Lower lobe of right lung (tissue), 2 donors: Measurements from ENCODE around the gene B4GALNT2. TPM values are rescaled to one million over a fixed set of nuclear protein-coding genes. Genes with fewer than 3 reads are reported as not detected.
A peak's percentile ranks its signal among the peaks of the same experiment; 100 is the strongest.

ENCODE experiments used
- ATAC-seq, 2 donors: fragments of 200-7000 bp; cut with Tn5 transposase; one replicate each; pipeline ENCODE4 v1.9.1; 2020 to 2022; ENCODE audit warnings: mild to moderate bottlenecking in 2 of 2, moderate library complexity in 2 of 2
- DNase-seq: peaks from one replicate; pipeline ENCODE4 v3.0.0-alpha.2; 2020
- H3K27ac ChIP-seq: fragments of 200-600 bp; one replicate; pipeline ENCODE4 v1.8.0; 2022
- H3K27me3 ChIP-seq: fragments of 200-600 bp; one replicate; pipeline ENCODE4 v1.8.0; 2022; ENCODE audit warnings: low read depth
- H3K36me3 ChIP-seq: fragments of 200-600 bp; one replicate; pipeline ENCODE4 v1.8.0; 2022; ENCODE audit warnings: mild to moderate bottlenecking
- H3K4me1 ChIP-seq: fragments of 200-600 bp; one replicate; pipeline ENCODE4 v1.8.0; 2022
- H3K4me3 ChIP-seq: fragments of 200-600 bp; one replicate; pipeline ENCODE4 v1.8.0; 2022; ENCODE audit warnings: mild to moderate bottlenecking
- H3K9me3 ChIP-seq: fragments of 200-600 bp; one replicate; pipeline ENCODE4 v1.8.0; 2022
- intact Hi-C: fragments of 100-400 bp; cut with DNase I; formaldehyde crosslinking; loops from one replicate; pipeline ENCODE4 v1.11.0; 2022
- total RNA-seq: library from RNA; stranded (reverse); fragmentation: NEBNext Ultra II Directional; extraction: Animal tissue kit (Norgen Biotek cat#: 25700); gene quantifications from one replicate; pipeline ENCODE4 v1.2.1, GENCODE V29; 2021
- TF ChIP-seq, protein P1 (sequence below): fragments of 200-600 bp; IDR thresholded peaks from one replicate; pipeline ENCODE4 v1.8.0; 2022; ENCODE audit warnings: antibody characterized with exemption, mild to moderate bottlenecking
- donor health status: DM: no; HTN: yes; CAD: no; lungs with severe emphysema.

The B4GALNT2 gene
- total RNA-seq, 1 donor from 2014 or later = 0.15 TPM

DNA sequence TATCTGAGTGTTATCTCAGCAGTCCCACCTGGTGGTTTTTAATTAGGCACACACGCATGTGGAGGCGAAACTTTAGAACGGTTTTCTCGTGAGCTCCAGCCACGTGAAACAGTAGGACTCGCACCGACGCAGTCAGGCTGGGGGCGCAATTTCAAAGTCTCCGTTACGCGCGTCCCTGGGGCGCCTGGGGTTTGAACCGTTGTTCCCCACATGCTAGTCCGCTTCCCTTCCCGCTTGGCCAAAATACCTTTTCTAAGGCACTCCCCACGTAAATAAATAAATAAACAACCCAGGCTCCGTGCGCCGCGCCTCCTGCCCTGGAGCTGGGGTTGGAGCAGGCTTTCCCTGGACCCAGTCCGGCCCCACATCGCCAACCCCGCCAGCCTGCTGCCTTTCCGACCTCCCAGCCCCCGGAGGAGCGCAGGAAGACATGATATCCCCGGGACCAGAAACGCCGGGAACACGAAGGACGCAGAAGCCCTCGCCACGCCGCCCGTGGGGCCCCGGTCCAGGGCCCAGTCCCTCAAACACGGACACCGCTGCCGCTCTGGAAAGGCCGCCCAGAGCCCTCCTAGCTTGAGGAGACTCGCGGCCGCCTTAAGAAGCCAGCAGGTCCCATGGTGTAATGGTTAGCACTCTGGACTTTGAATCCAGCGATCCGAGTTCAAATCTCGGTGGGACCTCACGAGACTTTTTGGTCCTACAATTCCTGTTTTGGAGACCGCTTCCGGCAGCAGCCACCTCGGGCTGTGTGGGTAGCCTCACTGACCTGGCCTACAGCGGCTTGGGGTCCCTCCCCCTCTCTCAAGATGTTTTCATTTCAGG lies 59.6 kb downstream of the B4GALNT2 start:
- Histone ChIP-seq H3K4me1 (peaks cover 9% of the 10 kb centered on the region), H3K27ac (peak overlapping the region; percentile 96), H3K36me3 (no peaks in the 10 kb centered on the region), H3K9me3 (no peaks in the 10 kb centered on the region), H3K4me3 (peak overlapping the region; percentile 76), H3K27me3 (no peaks in the 10 kb centered on the region)
- intact Hi-C loops = no loop called here
- ATAC-seq = peak; percentile 88 to 91
- TF ChIP-seq, protein P1, sequence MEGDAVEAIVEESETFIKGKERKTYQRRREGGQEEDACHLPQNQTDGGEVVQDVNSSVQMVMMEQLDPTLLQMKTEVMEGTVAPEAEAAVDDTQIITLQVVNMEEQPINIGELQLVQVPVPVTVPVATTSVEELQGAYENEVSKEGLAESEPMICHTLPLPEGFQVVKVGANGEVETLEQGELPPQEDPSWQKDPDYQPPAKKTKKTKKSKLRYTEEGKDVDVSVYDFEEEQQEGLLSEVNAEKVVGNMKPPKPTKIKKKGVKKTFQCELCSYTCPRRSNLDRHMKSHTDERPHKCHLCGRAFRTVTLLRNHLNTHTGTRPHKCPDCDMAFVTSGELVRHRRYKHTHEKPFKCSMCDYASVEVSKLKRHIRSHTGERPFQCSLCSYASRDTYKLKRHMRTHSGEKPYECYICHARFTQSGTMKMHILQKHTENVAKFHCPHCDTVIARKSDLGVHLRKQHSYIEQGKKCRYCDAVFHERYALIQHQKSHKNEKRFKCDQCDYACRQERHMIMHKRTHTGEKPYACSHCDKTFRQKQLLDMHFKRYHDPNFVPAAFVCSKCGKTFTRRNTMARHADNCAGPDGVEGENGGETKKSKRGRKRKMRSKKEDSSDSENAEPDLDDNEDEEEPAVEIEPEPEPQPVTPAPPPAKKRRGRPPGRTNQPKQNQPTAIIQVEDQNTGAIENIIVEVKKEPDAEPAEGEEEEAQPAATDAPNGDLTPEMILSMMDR = peak; percentile 37
- DNase-seq = peak; percentile 90

DNA sequence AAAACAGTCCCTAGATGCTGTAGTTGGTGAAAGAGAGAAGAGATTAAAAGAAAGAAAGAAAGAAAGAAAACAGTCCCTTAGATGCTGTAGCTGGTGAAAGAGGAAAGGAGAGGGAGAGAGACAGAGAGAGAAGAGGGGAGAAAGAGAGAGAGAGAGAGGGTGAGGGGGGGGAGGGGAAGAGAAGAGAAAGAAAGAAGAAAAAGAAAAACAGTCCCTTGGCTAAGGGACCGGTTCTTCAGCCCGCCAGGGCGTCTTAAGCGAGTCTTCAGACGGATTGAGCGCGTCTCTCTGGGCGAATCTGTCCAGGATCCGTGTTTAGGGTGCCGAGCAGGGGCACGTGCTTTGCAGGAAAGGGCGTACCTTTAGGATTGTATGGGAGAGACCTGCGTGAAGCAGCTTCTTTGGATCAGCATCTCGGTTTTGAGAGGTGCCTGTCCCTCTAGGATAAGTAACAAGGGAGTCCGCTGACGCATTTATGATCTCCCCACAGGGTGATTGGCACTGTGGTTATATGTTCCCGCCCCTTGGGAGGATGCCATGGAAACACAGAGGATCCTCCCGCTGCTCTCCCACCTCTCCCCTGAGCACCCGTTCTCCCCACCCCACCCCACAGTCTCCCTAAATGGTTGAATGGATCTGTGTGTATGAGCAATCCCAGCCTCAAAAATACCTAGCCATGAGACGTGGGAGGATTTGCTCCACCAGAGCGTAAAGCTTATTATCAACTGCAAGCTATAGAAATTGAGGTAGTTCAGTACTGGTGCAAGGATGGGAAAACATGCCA lies 61.1 kb downstream of the B4GALNT2 start:
- intact Hi-C loops = no loop called here
- Histone ChIP-seq H3K27ac (peak overlapping the region; percentile 96), H3K36me3 (no peaks in the 10 kb centered on the region), H3K4me3 (peak overlapping the region; percentile 76), H3K9me3 (no peaks in the 10 kb centered on the region), H3K4me1 (peaks cover 9% of the 10 kb centered on the region), H3K27me3 (no peaks in the 10 kb centered on the region)
- peak; percentile 9 to 14 for ATAC-seq
- peak; percentile 65 for DNase-seq
- TF ChIP-seq, protein P1 = no peak

DNA sequence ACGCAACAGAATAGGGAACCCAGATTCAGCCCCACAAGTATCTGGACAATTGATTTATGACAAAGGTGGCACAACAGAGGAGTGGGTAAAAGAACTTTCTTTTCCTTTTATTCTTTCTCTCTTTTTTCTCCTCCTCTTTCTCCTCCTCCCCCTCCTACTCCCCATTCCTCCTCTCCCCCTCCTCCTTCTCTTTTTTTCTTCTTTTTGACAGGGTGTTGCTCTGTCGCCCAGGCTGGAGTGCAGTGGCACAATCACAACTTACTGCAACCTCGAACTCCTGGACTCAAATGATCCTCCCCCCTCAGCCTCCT lies 61.7 kb downstream of the B4GALNT2 start:
- H3K27ac ChIP-seq = peak overlapping the region; percentile 96
- intact Hi-C loops = no loop called here

DNA sequence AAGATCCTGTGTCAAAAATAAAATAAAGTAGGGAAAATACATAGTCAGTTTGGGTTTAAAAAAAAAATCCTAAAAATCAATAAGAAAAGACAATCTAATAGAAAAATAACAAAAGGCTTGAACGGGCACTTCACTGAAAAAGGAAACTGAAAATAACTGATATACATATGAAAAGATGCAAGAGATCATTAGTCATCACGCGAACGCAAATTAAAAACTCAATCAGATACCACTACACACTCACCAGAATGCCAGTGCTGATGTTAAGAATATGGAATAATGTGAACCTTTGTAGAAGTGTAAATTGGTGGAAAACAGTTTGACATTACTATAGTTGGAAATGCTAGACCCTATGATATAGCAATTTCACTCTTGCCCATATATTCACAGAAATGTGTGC lies 63.2 kb downstream of the B4GALNT2 start:
- intact Hi-C loops = no loop called here
- DNase-seq (no peak), ATAC-seq (no peak)
- H3K9me3 ChIP-seq = no peaks in the 10 kb centered on the region
- no peaks in the 10 kb centered on the region for H3K36me3 ChIP-seq
- TF ChIP-seq, protein P1 = no peak
- no peak overlapping the region for H3K27ac ChIP-seq
- H3K4me1 ChIP-seq = peaks cover 8% of the 10 kb centered on the region
- no peak overlapping the region for H3K4me3 ChIP-seq
- H3K27me3 ChIP-seq = no peaks in the 10 kb centered on the region

More for the DNA sequence above, 61.7 kb downstream of the B4GALNT2 start:
- peaks cover 9% of the 10 kb centered on the region for H3K4me1 ChIP-seq
- no peak overlapping the region for H3K4me3 ChIP-seq
- no peak for ATAC-seq
- DNase-seq = no peak
- H3K27me3 ChIP-seq = no peaks in the 10 kb centered on the region
- no peaks in the 10 kb centered on the region for H3K9me3 ChIP-seq
- TF ChIP-seq, protein P1 = no peak
- no peaks in the 10 kb centered on the region for H3K36me3 ChIP-seq

DNA sequence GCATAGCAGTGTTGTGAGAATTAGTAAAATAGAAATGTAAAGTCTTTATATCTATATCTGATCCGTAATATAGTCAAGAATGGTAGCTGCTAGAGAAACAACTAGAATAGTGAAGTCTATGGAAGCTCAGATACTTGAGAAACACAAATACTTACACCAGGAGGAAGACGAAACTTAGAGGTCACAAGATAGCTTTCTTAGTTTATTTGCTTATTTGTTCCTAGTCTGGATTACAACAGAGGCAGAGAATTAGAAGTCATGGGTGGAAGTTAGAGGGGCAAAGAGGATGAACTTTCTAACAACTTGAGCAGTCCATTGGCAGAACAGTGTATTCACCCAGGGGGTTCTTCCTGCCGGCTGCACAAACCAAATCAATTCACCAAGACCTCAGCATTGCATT lies 64.0 kb downstream of the B4GALNT2 start:
- H3K27me3 ChIP-seq = no peaks in the 10 kb centered on the region
- no peaks in the 10 kb centered on the region for H3K9me3 ChIP-seq
- peaks cover under 1% of the 10 kb centered on the region for H3K4me1 ChIP-seq
- no peak for DNase-seq
- no peak for ATAC-seq
- intact Hi-C loops = no loop called here
- no peak overlapping the region for H3K4me3 ChIP-seq
- no peaks in the 10 kb centered on the region for H3K36me3 ChIP-seq
- TF ChIP-seq, protein P1 = no peak
- H3K27ac ChIP-seq = peak overlapping the region; percentile 14
